BLaER1 treated with 17β-estradiol and CSF1 and Interleukin-3, amounts not matched to agents 10 nM and 100 nM (cell line): ENCODE data around the gene CTDSP2.
A peak's percentile ranks its signal among the peaks of the same experiment; 100 is the strongest.

ENCODE experiments used
- H3K27ac ChIP-seq, 11 experiments: shearing (Covaris generic); formaldehyde crosslinking; 2 replicates each; pipeline ENCODE4 v1.8.1; 2022
- H3K27me3 ChIP-seq, 11 experiments: shearing (Covaris generic); formaldehyde crosslinking; 2 replicates each; pipeline ENCODE4 v1.8.1; 2022
- H3K36me3 ChIP-seq, 11 experiments: shearing (Covaris generic); formaldehyde crosslinking; 2 replicates each; pipeline ENCODE4 v1.8.1; 2022
- H3K4me1 ChIP-seq, 10 experiments: shearing (Covaris generic); formaldehyde crosslinking; 2 replicates each; pipeline ENCODE4 v1.8.1; 2022
- H3K4me2 ChIP-seq, 11 experiments: shearing (Covaris generic); formaldehyde crosslinking; 2 replicates each; pipeline ENCODE4 v1.8.1; 2022
- H3K4me3 ChIP-seq, 10 experiments: shearing (Covaris generic); formaldehyde crosslinking; 2 replicates each; pipeline ENCODE4 v1.8.1; 2022
- H3K9ac ChIP-seq, 11 experiments: shearing (Covaris generic); formaldehyde crosslinking; 2 replicates each; pipeline ENCODE4 v1.8.1; 2022
- H3K9me3 ChIP-seq, 11 experiments: shearing (Covaris generic); formaldehyde crosslinking; replicated peaks in 1 of 11; 2 replicates each; pipeline ENCODE4 v1.8.1; 2022
- H4K20me1 ChIP-seq, 11 experiments: shearing (Covaris generic); formaldehyde crosslinking; 2 replicates each; pipeline ENCODE4 v1.8.1; 2022
- Cebpa-rat ChIP-seq, 11 experiments: shearing (Covaris generic); IDR thresholded peaks; 2 replicates each; pipeline ENCODE4 v1.8.1; 2022

CTDSP2 gene

GRCh38 chr12:57872362-57872761, 25.8 kb upstream of the CTDSP2 start:
- Histone ChIP-seq H3K9ac (no peak overlapping the region), H3K4me3 (no peak overlapping the region), H3K27me3 (no peaks in the 10 kb centered on the region), H3K36me3 (no peaks in the 10 kb centered on the region), H3K9me3 (no peaks in the 10 kb centered on the region; a peak in 1 of 22 replicates), H4K20me1 (no peaks in the 10 kb centered on the region), H3K27ac (no peak overlapping the region), H3K4me2 (no peak overlapping the region), H3K4me1 (peaks cover 15 to 28% (median 22%) of the 10 kb centered on the region in 10 experiments)
- TF ChIP-seq Cebpa-rat (IDR thresholded peaks at IDR 0.05) = no peak

- Histone ChIP-seq H3K27me3 (peaks cover 0 to 20% (median 11%) of the 10 kb centered on the region in 11 experiments; a peak in 11 of 22 replicates), H3K36me3 (no peaks in the 10 kb centered on the region), H3K27ac (no peak overlapping the region), H4K20me1 (no peaks in the 10 kb centered on the region), H3K4me2 (no peak overlapping the region; a peak in 1 of 22 replicates), H3K9ac (no peak overlapping the region), H3K4me3 (no peak overlapping the region), H3K4me1 (peaks cover 17 to 30% (median 23%) of the 10 kb centered on the region in 10 experiments), H3K9me3 (no peaks in the 10 kb centered on the region; a peak in 1 of 22 replicates)
- no peak for TF ChIP-seq Cebpa-rat (IDR thresholded peaks at IDR 0.05)
Measured at GRCh38 chr12:57869927-57870318, 23.4 kb upstream of the CTDSP2 start.

GRCh38 chr12:57869298-57869926, 22.9 kb upstream of the CTDSP2 start:
- Histone ChIP-seq H3K27me3 (peaks cover 0 to 26% (median 16%) of the 10 kb centered on the region in 11 experiments; a peak in 13 of 22 replicates), H3K4me3 (no peak overlapping the region), H3K36me3 (no peaks in the 10 kb centered on the region), H3K4me2 (peak overlapping the region in 7 of 11 experiments; percentile 16 to 63 (median 52); a peak in 11 of 22 replicates), H3K9ac (peak overlapping the region in 2 of 11 experiments; percentile 13 to 29; a peak in 1 of 22 replicates), H3K4me1 (peaks cover 22 to 35% (median 27%) of the 10 kb centered on the region in 10 experiments), H3K9me3 (no peaks in the 10 kb centered on the region; a peak in 1 of 22 replicates), H4K20me1 (no peaks in the 10 kb centered on the region), H3K27ac (no peak overlapping the region)
- no peak for TF ChIP-seq Cebpa-rat (IDR thresholded peaks at IDR 0.05)

GRCh38 chr12:57868851-57869268, 22.3 kb upstream of the CTDSP2 start:
- peak overlapping the region in 2 of 11 experiments; percentile 13 to 29; a peak in 2 of 22 replicates for H3K9ac ChIP-seq
- no peaks in the 10 kb centered on the region; a peak in 1 of 22 replicates for H3K9me3 ChIP-seq
- H3K27ac ChIP-seq = no peak overlapping the region
- no peak for TF ChIP-seq Cebpa-rat (IDR thresholded peaks at IDR 0.05)
- H3K27me3 ChIP-seq = peaks cover 0 to 31% (median 21%) of the 10 kb centered on the region in 11 experiments; a peak in 13 of 22 replicates
- H3K36me3 ChIP-seq = no peaks in the 10 kb centered on the region
- no peaks in the 10 kb centered on the region for H4K20me1 ChIP-seq
- H3K4me2 ChIP-seq = peak overlapping the region in 8 of 11 experiments; percentile 16 to 63 (median 41); a peak in 13 of 22 replicates
- H3K4me1 ChIP-seq = peaks cover 20 to 40% (median 28%) of the 10 kb centered on the region in 10 experiments
- H3K4me3 ChIP-seq = no peak overlapping the region

GRCh38 chr12:57868221-57868620, 21.7 kb upstream of the CTDSP2 start:
- Histone ChIP-seq H3K9ac (no peak overlapping the region), H3K9me3 (no peaks in the 10 kb centered on the region; a peak in 1 of 22 replicates), H3K27me3 (peaks cover 0 to 37% (median 26%) of the 10 kb centered on the region in 11 experiments; a peak in 14 of 22 replicates), H3K27ac (no peak overlapping the region), H3K36me3 (no peaks in the 10 kb centered on the region), H3K4me3 (no peak overlapping the region), H3K4me1 (peaks cover 15 to 40% (median 28%) of the 10 kb centered on the region in 10 experiments), H3K4me2 (peak overlapping the region in 3 of 11 experiments; percentile 30 to 63 (median 62); a peak in 5 of 22 replicates), H4K20me1 (no peaks in the 10 kb centered on the region)
- TF ChIP-seq Cebpa-rat (IDR thresholded peaks at IDR 0.05) = no peak

GRCh38 chr12:57866308-57867019, 19.9 kb upstream of the CTDSP2 start:
- Histone ChIP-seq H3K4me3 (no peak overlapping the region), H3K4me2 (no peak overlapping the region), H3K9me3 (no peaks in the 10 kb centered on the region), H3K9ac (no peak overlapping the region), H3K4me1 (peaks cover 15 to 40% (median 28%) of the 10 kb centered on the region in 10 experiments), H4K20me1 (no peaks in the 10 kb centered on the region), H3K36me3 (no peaks in the 10 kb centered on the region), H3K27ac (no peak overlapping the region), H3K27me3 (peaks cover 0 to 37% (median 26%) of the 10 kb centered on the region in 11 experiments; a peak in 14 of 22 replicates)
- no peak for TF ChIP-seq Cebpa-rat (IDR thresholded peaks at IDR 0.05)

GRCh38 chr12:57865084-57865751, 18.7 kb upstream of the CTDSP2 start:
- H4K20me1 ChIP-seq = no peaks in the 10 kb centered on the region
- peak overlapping the region; percentile 74 to 88 (median 82) for H3K9ac ChIP-seq
- peak in 7 of 11 experiments; percentile 24 to 60 (median 38); a peak in 9 of 22 replicates for TF ChIP-seq Cebpa-rat (IDR thresholded peaks at IDR 0.05)
- H3K4me2 ChIP-seq = peak overlapping the region; percentile 85 to 98 (median 96)
- H3K4me3 ChIP-seq = peak overlapping the region; percentile 51 to 72 (median 62)
- peaks cover 15 to 40% (median 28%) of the 10 kb centered on the region in 10 experiments for H3K4me1 ChIP-seq
- H3K27me3 ChIP-seq = peaks cover 0 to 37% (median 26%) of the 10 kb centered on the region in 11 experiments; a peak in 14 of 22 replicates
- no peaks in the 10 kb centered on the region for H3K9me3 ChIP-seq
- H3K27ac ChIP-seq = peak overlapping the region; percentile 73 to 85 (median 81)
- no peaks in the 10 kb centered on the region for H3K36me3 ChIP-seq

GRCh38 chr12:57864442-57865083, 18.0 kb upstream of the CTDSP2 start:
- no peak for TF ChIP-seq Cebpa-rat (IDR thresholded peaks at IDR 0.05)
- no peaks in the 10 kb centered on the region for H3K9me3 ChIP-seq
- no peaks in the 10 kb centered on the region for H4K20me1 ChIP-seq
- H3K4me3 ChIP-seq = peak overlapping the region; percentile 51 to 72 (median 62)
- peak overlapping the region; percentile 74 to 88 (median 82) for H3K9ac ChIP-seq
- H3K4me1 ChIP-seq = peaks cover 15 to 35% (median 28%) of the 10 kb centered on the region in 10 experiments
- peaks cover 2 to 38% (median 26%) of the 10 kb centered on the region in 11 experiments; a peak in 15 of 22 replicates for H3K27me3 ChIP-seq
- H3K4me2 ChIP-seq = peak overlapping the region; percentile 85 to 98 (median 96)
- no peaks in the 10 kb centered on the region for H3K36me3 ChIP-seq
- H3K27ac ChIP-seq = peak overlapping the region; percentile 73 to 85 (median 81); a peak in 20 of 22 replicates
